Measurements from ENCODE around the gene PPP1R12B.
"Not testable (repeated sequence)": the region's sequence is repeated elsewhere in the genome, so short reads cannot be mapped to it uniquely, and the experiment has no call there.

The PPP1R12B gene

GRCh38 chr1:202439308-202439707 lies 90.8 kb downstream of the PPP1R12B start:
- ChIA-PET POLR2A (no interaction called here), CTCF (no interaction called here)
- H3K36me3 ChIP-seq (ENCODE audit: control insufficient read depth in 2 of 2, insufficient read depth in 1 of 2, low read length in 2 of 2) = peaks cover 0 to 24% of the 10 kb centered on the region in 2 experiments; a peak in 1 of 3 replicates
- TF ChIP-seq ZNF211 (tag by site-specific recombination; IDR thresholded peaks at IDR 0.05; ENCODE audit: low read depth) = no peak
- TF ChIP-seq TSHZ1 (tag by site-specific recombination; IDR thresholded peaks at IDR 0.05; ENCODE audit: borderline replicate concordance) = no peak
- TF ChIP-seq ZSCAN5A (tag by site-specific recombination; IDR thresholded peaks at IDR 0.05) = no peak
- no peak for TF ChIP-seq ZNF513 (tag by site-specific recombination; IDR thresholded peaks at IDR 0.05)
- no peak for TF ChIP-seq IKZF3 (tag by site-specific recombination; IDR thresholded peaks at IDR 0.05)
- H3K4me1 ChIP-seq (ENCODE audit: control insufficient read depth, insufficient read depth, low read length) = no peaks in the 10 kb centered on the region
- no peaks in the 10 kb centered on the region for H3K9me3 ChIP-seq (ENCODE audit: control insufficient read depth, insufficient read depth, low read depth, low read length)
- no peak overlapping the region for H3K4me3 ChIP-seq (ENCODE audit: low read depth, low read length)
- no peak overlapping the region for H3K27ac ChIP-seq (ENCODE audit: extremely low read depth, low read depth, low read length)

- H3K4me3 ChIP-seq (ENCODE audit: low read depth, low read length); H3K9me3 ChIP-seq (ENCODE audit: control insufficient read depth, insufficient read depth, low read depth, low read length); H3K27ac ChIP-seq (ENCODE audit: extremely low read depth, low read depth, low read length); POLR2A ChIA-PET; H3K4me1 ChIP-seq (ENCODE audit: control insufficient read depth, insufficient read depth, low read length): not testable (repeated sequence)
- peaks cover 0 to 17% of the 10 kb centered on the region in 2 experiments; a peak in 2 of 3 replicates for H3K36me3 ChIP-seq (ENCODE audit: control insufficient read depth in 2 of 2, insufficient read depth in 1 of 2, low read length in 2 of 2)
- CTCF ChIA-PET = interaction anchor here (0.7 kb wide), 1 partner anchor 102 kb away, joined by 4 read pairs; no protein-coding TSS in a partner anchor
These were observed 99.6 kb downstream of the PPP1R12B start for GRCh38 chr1:202448140-202448539.

- H3K9me3 ChIP-seq (ENCODE audit: control insufficient read depth, insufficient read depth, low read depth, low read length); H3K27ac ChIP-seq (ENCODE audit: extremely low read depth, low read depth, low read length); POLR2A ChIA-PET; H3K4me3 ChIP-seq (ENCODE audit: low read depth, low read length); H3K36me3 ChIP-seq (ENCODE audit: control insufficient read depth in 2 of 2, insufficient read depth in 1 of 2, low read length in 2 of 2); CTCF ChIA-PET; H3K4me1 ChIP-seq (ENCODE audit: control insufficient read depth, insufficient read depth, low read length): not testable (repeated sequence)
These were observed 103.1 kb downstream of the PPP1R12B start for GRCh38 chr1:202451641-202452040.

GRCh38 chr1:202452508-202452907 lies 104.0 kb downstream of the PPP1R12B start:
- POLR2A ChIA-PET = no interaction called here
- CTCF ChIA-PET = no interaction called here

GRCh38 chr1:202456372-202457169 lies 108.1 kb downstream of the PPP1R12B start:
- CTCF ChIA-PET = interaction anchor here (0.6 kb wide), 1 partner anchor 115 kb away, joined by 3 read pairs; the partner anchor contains the start of gene UBE2T
- H3K4me1 ChIP-seq (ENCODE audit: control insufficient read depth, insufficient read depth, low read length); H3K36me3 ChIP-seq (ENCODE audit: control insufficient read depth in 2 of 2, insufficient read depth in 1 of 2, low read length in 2 of 2); POLR2A ChIA-PET; H3K9me3 ChIP-seq (ENCODE audit: control insufficient read depth, insufficient read depth, low read depth, low read length); H3K4me3 ChIP-seq (ENCODE audit: low read depth, low read length); H3K27ac ChIP-seq (ENCODE audit: extremely low read depth, low read depth, low read length): not testable (repeated sequence)

More at GRCh38 chr1:202452508-202452907, 104.0 kb downstream of the PPP1R12B start:
- no peak for TF ChIP-seq ZNF416 (tag by site-specific recombination; IDR thresholded peaks at IDR 0.05)
- no peak for TF ChIP-seq ZNF394 (tag by site-specific recombination; IDR thresholded peaks at IDR 0.05; ENCODE audit: borderline replicate concordance)
- TF ChIP-seq ZNF366 (tag by site-specific recombination; conservative IDR thresholded peaks at IDR 0.05) = no peak
- no peak for TF ChIP-seq ZNF624 (tag by site-specific recombination; IDR thresholded peaks at IDR 0.05)
- TF ChIP-seq ZFP37 (tag by site-specific recombination; IDR thresholded peaks at IDR 0.05) = no peak
- Histone ChIP-seq H3K9me3 (ENCODE audit: control insufficient read depth, insufficient read depth, low read depth, low read length) (no peaks in the 10 kb centered on the region), H3K4me1 (ENCODE audit: control insufficient read depth, insufficient read depth, low read length) (no peaks in the 10 kb centered on the region), H3K27ac (ENCODE audit: extremely low read depth, low read depth, low read length) (no peak overlapping the region), H3K36me3 (ENCODE audit: control insufficient read depth in 2 of 2, insufficient read depth in 1 of 2, low read length in 2 of 2) (peaks cover 0 to 8% of the 10 kb centered on the region in 2 experiments; a peak in 2 of 3 replicates), H3K4me3 (ENCODE audit: low read depth, low read length) (no peak overlapping the region)

GRCh38 chr1:202458651-202459050 lies 110.2 kb downstream of the PPP1R12B start:
- ChIA-PET POLR2A (interaction anchor here (0.9 kb wide), 1 partner anchor 117 kb away, joined by 3 read pairs; the partner anchor contains the start of gene UBE2T), CTCF (interaction anchor here (0.6 kb wide), 1 partner anchor 113 kb away, joined by 3 read pairs; no protein-coding TSS in a partner anchor)
- H3K9me3 ChIP-seq (ENCODE audit: control insufficient read depth, insufficient read depth, low read depth, low read length); H3K27ac ChIP-seq (ENCODE audit: extremely low read depth, low read depth, low read length); H3K36me3 ChIP-seq (ENCODE audit: control insufficient read depth in 2 of 2, insufficient read depth in 1 of 2, low read length in 2 of 2); H3K4me1 ChIP-seq (ENCODE audit: control insufficient read depth, insufficient read depth, low read length); H3K4me3 ChIP-seq (ENCODE audit: low read depth, low read length): not testable (repeated sequence)
